DMS53 treated with DMSO at 0.1 percent for 48 hours (cell line): ENCODE data around the gene ACSL6.
A peak's percentile ranks its signal among the peaks of the same experiment; 100 is the strongest.
"Not testable (repeated sequence)": the region's sequence is repeated elsewhere in the genome, so short reads cannot be mapped to it uniquely, and the experiment has no call there.

Experiments used
- DNase-seq: peaks from one replicate; lab custom pipeline; 2025; ENCODE audit not compliant: unreplicated experiment; lab: John Stamatoyannopoulos, UW

Gene ACSL6

GRCh38 chr5:131947445-131947844 lies 64.0 kb downstream of the ACSL6 start:
- DNase-seq, result peak; percentile 80

GRCh38 chr5:131945551-131946168 lies 65.8 kb downstream of the ACSL6 start, which contains the start of gene MEIKIN:
Gene MEIKIN (minus strand): TSS chr5:131945663. CDS start chr5:131945505, 158 bp downstream.
- DNase-seq, result no peak

GRCh38 chr5:131944702-131945550 lies 66.5 kb downstream of the ACSL6 start:
- no peak for DNase-seq

- no peak for DNase-seq
Measured at GRCh38 chr5:131943916-131944315, 67.5 kb downstream of the ACSL6 start.

- DNase-seq, result no peak
Measured at GRCh38 chr5:131942016-131942415, 69.4 kb downstream of the ACSL6 start.

- DNase-seq, result no peak
Measured at GRCh38 chr5:131939690-131940345, 71.6 kb downstream of the ACSL6 start.

- no peak for DNase-seq
Measured at GRCh38 chr5:131932235-131932634, 79.2 kb downstream of the ACSL6 start.

- DNase-seq, result no peak
Measured at GRCh38 chr5:131928957-131929356, 82.5 kb downstream of the ACSL6 start.

- no peak for DNase-seq
Measured at GRCh38 chr5:131926168-131926567, 85.3 kb downstream of the ACSL6 start.

GRCh38 chr5:131916481-131916880 lies 95.0 kb downstream of the ACSL6 start:
- no peak for DNase-seq

- no peak for DNase-seq
Measured at GRCh38 chr5:131914472-131914871, 97.0 kb downstream of the ACSL6 start.

- no peak for DNase-seq
Measured at GRCh38 chr5:131913603-131914002, 97.9 kb downstream of the ACSL6 start.

- DNase-seq, result no peak
Measured at GRCh38 chr5:131906668-131907067, 104.8 kb downstream of the ACSL6 start.

GRCh38 chr5:131902266-131902665 lies 109.2 kb downstream of the ACSL6 start:
- DNase-seq, result not testable (repeated sequence)
